Measurements from ENCODE around the gene ZC3H4. TPM values are rescaled to one million over a fixed set of nuclear protein-coding genes. Genes with fewer than 3 reads are reported as not detected.

ZC3H4 gene
- total RNA-seq, 1 donor from 2014 or later = 14.6 TPM

DNA sequence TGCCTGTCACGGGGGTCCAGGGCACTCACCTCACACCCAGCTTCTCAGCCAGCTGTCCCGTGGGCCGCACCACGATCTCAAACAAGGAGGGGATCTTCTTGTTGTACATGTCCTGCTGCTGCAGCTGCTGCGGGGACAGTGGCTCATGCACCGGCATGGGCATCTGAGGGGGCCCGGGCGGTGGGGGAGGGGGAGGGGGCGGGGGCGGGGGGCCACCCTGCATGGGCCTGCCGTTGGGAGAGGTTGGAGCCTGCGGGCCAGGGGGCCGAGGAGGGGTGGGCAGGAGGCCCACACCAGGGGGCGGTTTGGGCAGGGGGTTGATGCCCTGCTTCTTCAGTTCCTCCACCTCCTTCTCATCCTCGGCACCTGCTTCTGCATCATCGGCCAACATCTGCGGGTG is 41.3 kb downstream of the ZC3H4 start:
- H3K9ac ChIP-seq (ENCODE audit: low read depth in 1 of 3, low read length in 3 of 3) = no peak overlapping the region
- no peak overlapping the region for H3K27ac ChIP-seq (ENCODE audit: low read depth, low read length)
- no peak overlapping the region for H3K4me3 ChIP-seq (ENCODE audit: low read length in 3 of 3)
- H3K36me3 ChIP-seq (ENCODE audit: control insufficient read depth in 3 of 3, insufficient read depth in 3 of 3, low read length in 3 of 3) = peaks cover 47 to 66% (median 48%) of the 10 kb centered on the region in 3 donors
- H3K9me3 ChIP-seq (ENCODE audit: control insufficient read depth in 3 of 3, low read length in 3 of 3) = no peaks in the 10 kb centered on the region
- no peaks in the 10 kb centered on the region for H3K27me3 ChIP-seq (ENCODE audit: control insufficient read depth in 3 of 3, insufficient read depth in 3 of 3, low read length in 3 of 3)
- H3K4me1 ChIP-seq (ENCODE audit: control insufficient read depth in 3 of 3, insufficient read depth in 3 of 3, low read length in 3 of 3) = no peaks in the 10 kb centered on the region

DNA sequence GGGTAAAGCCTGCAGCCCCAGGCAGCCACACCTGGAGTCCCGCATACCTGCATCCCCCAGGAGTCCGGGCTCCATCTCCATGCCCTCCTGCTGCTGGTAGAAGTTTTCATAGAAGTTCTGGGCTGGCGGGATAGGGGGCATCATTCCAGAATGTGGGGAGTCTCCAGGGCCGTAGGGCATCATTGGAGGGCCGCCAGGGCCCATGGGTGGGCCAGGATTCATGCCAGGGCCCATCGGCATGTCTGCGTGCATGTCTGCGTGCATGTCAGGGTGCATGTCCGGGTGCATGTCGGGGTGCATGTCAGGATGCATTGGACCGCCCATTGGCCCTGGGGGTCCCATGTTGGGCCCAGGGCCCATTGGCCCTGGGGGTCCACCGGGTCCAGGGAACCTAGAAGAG is 41.8 kb downstream of the ZC3H4 start:
- H3K27me3 ChIP-seq (ENCODE audit: control insufficient read depth in 3 of 3, insufficient read depth in 3 of 3, low read length in 3 of 3) = no peaks in the 10 kb centered on the region
- peaks cover 47 to 66% (median 51%) of the 10 kb centered on the region in 3 donors for H3K36me3 ChIP-seq (ENCODE audit: control insufficient read depth in 3 of 3, insufficient read depth in 3 of 3, low read length in 3 of 3)
- H3K4me3 ChIP-seq (ENCODE audit: low read length in 3 of 3) = no peak overlapping the region
- H3K9ac ChIP-seq (ENCODE audit: low read depth in 1 of 3, low read length in 3 of 3) = no peak overlapping the region
- no peaks in the 10 kb centered on the region for H3K9me3 ChIP-seq (ENCODE audit: control insufficient read depth in 3 of 3, low read length in 3 of 3)
- no peaks in the 10 kb centered on the region for H3K4me1 ChIP-seq (ENCODE audit: control insufficient read depth in 3 of 3, insufficient read depth in 3 of 3, low read length in 3 of 3)
- H3K27ac ChIP-seq (ENCODE audit: low read depth, low read length) = no peak overlapping the region

DNA sequence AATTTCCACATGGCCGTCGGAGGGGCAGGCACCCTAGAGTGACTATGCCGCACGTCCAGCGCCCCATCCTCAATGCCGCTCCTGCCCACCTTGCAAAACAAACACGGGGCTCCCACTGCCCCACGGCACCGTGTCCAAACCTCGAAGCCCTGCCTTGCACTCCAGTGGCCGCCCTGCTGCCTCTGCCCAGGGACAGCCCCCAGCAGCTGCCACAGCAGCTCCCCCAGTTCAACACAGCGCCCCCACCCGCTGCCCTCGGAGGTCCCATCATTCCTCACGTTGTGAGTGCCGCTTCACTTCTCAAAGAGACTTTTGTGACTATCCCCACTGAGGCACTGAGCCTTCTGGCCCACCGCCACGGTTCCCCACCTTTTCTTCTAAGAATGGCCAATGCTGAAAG is 42.8 kb downstream of the ZC3H4 start:
- Histone ChIP-seq H3K27ac (ENCODE audit: low read depth, low read length) (no peak overlapping the region), H3K9me3 (ENCODE audit: control insufficient read depth in 3 of 3, low read length in 3 of 3) (no peaks in the 10 kb centered on the region), H3K4me3 (ENCODE audit: low read length in 3 of 3) (no peak overlapping the region), H3K36me3 (ENCODE audit: control insufficient read depth in 3 of 3, insufficient read depth in 3 of 3, low read length in 3 of 3) (peaks cover 50 to 67% (median 50%) of the 10 kb centered on the region in 3 donors), H3K9ac (ENCODE audit: low read depth in 1 of 3, low read length in 3 of 3) (no peak overlapping the region), H3K27me3 (ENCODE audit: control insufficient read depth in 3 of 3, insufficient read depth in 3 of 3, low read length in 3 of 3) (no peaks in the 10 kb centered on the region), H3K4me1 (ENCODE audit: control insufficient read depth in 3 of 3, insufficient read depth in 3 of 3, low read length in 3 of 3) (no peaks in the 10 kb centered on the region)

DNA sequence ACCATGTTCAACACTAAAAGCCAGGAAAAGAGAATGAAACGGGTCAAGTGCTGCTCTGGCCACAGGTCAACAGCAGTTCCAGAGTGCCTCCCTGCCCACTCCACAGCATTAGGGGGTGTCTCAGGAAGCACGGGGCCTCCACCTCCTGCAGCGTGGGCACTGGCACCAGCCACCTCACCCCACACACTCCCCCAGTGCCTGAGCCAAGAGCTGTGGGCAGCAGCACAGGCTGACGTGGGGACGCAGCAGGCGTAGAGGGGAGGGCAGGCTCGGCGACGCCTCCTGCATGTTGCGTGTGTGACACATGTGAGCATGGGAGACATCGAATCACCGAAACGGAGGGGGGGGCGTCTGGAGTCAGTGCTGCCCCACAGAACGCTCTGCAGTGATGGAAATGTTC is 43.8 kb downstream of the ZC3H4 start:
- Histone ChIP-seq H3K4me3 (ENCODE audit: low read length in 3 of 3) (no peak overlapping the region), H3K36me3 (ENCODE audit: control insufficient read depth in 3 of 3, insufficient read depth in 3 of 3, low read length in 3 of 3) (peaks cover 50 to 67% (median 53%) of the 10 kb centered on the region in 3 donors), H3K27me3 (ENCODE audit: control insufficient read depth in 3 of 3, insufficient read depth in 3 of 3, low read length in 3 of 3) (no peaks in the 10 kb centered on the region), H3K27ac (ENCODE audit: low read depth, low read length) (no peak overlapping the region), H3K4me1 (ENCODE audit: control insufficient read depth in 3 of 3, insufficient read depth in 3 of 3, low read length in 3 of 3) (no peaks in the 10 kb centered on the region), H3K9me3 (ENCODE audit: control insufficient read depth in 3 of 3, low read length in 3 of 3) (no peaks in the 10 kb centered on the region), H3K9ac (ENCODE audit: low read depth in 1 of 3, low read length in 3 of 3) (no peak overlapping the region)

DNA sequence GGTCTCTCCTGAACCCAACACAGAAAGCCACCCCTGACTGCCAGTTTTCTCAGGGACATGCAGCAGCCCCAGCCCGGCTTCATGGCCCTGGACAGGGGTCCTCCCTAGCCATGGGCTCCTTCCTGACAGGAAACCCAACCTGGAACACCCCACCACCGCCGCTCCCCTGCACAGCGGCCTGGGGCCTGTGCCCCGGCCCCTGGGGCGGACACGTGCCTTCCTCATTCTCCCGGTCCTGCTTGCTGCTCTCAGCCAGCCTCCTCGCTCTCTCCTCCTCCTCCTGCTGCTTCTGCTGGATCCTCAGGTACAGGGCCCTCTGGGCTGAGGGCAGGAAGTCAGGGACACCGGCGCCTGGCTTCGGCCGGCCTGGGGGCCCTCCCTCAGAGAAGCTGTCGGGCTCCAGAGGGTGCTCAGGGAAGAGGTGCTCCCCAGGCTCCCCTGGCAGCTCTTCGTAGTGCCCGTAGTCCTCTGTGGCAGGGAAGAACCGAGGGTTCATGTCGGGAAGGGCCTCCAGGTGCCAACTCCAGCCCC is 44.6 kb downstream of the ZC3H4 start:
- H3K27ac ChIP-seq (ENCODE audit: low read depth, low read length) = no peak overlapping the region
- no peaks in the 10 kb centered on the region for H3K27me3 ChIP-seq (ENCODE audit: control insufficient read depth in 3 of 3, insufficient read depth in 3 of 3, low read length in 3 of 3)
- no peak overlapping the region for H3K4me3 ChIP-seq (ENCODE audit: low read length in 3 of 3)
- H3K36me3 ChIP-seq (ENCODE audit: control insufficient read depth in 3 of 3, insufficient read depth in 3 of 3, low read length in 3 of 3) = peaks cover 45 to 60% (median 50%) of the 10 kb centered on the region in 3 donors
- no peaks in the 10 kb centered on the region for H3K9me3 ChIP-seq (ENCODE audit: control insufficient read depth in 3 of 3, low read length in 3 of 3)
- no peak overlapping the region for H3K9ac ChIP-seq (ENCODE audit: low read depth in 1 of 3, low read length in 3 of 3)
- peaks cover 0 to 2% (median 0%) of the 10 kb centered on the region in 3 donors for H3K4me1 ChIP-seq (ENCODE audit: control insufficient read depth in 3 of 3, insufficient read depth in 3 of 3, low read length in 3 of 3)

DNA sequence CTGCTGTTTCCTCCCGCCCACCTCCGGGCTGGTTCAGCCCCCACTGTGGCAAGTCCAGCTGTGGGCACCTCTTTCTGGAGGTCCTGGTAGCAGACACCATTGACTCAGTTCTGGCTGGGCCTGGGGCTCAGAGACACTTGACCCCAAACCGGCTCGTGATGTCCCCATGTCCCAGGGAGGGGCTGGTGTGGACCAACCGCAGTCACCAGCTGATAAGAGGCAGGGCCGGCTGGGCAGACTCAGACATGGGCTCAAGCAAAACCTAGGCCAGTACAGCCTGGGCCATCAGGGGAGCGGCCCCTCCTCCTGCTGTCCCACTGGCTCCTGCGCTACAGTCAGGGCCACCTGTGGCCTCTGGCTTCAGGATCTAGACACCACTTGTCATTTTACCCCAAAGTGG is 45.3 kb downstream of the ZC3H4 start:
- H3K27me3 ChIP-seq (ENCODE audit: control insufficient read depth in 3 of 3, insufficient read depth in 3 of 3, low read length in 3 of 3) = no peaks in the 10 kb centered on the region
- peaks cover 44 to 58% (median 52%) of the 10 kb centered on the region in 3 donors for H3K36me3 ChIP-seq (ENCODE audit: control insufficient read depth in 3 of 3, insufficient read depth in 3 of 3, low read length in 3 of 3)

DNA sequence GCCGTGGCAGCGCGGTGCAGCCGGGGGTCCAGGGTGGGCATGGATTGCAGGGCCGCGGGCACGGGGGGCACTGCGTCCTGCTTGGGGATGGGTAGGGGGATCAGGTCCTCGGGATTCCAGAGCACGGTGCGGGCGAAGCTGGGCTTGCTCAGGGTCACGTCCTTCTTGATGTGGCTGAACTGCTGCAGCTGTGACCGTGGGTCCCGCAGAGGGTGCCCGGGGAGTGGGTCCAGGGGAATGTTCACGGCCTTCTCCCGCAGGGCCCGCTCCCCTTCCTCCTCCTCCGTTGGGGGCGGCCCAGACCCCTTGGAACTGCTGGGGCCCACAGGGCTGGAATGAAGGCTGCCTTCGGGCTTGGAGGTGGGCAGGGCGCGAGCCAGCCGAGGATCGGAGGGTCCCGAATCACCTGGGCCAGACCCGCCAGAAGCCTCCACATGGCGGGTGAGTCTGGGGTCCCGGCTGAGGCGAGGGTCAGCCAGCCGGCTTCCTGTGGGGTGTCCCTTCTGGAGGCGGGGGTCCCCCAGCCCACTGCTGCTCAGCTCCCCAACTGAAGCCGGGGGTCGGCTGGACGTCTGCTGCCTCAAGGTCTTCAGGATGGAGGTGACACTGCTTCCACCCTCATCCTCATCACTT is 46.2 kb downstream of the ZC3H4 start:
- H3K9me3 ChIP-seq (ENCODE audit: control insufficient read depth in 3 of 3, low read length in 3 of 3) = no peaks in the 10 kb centered on the region
- H3K27ac ChIP-seq (ENCODE audit: low read depth, low read length) = no peak overlapping the region
- H3K36me3 ChIP-seq (ENCODE audit: control insufficient read depth in 3 of 3, insufficient read depth in 3 of 3, low read length in 3 of 3) = peaks cover 40 to 57% (median 52%) of the 10 kb centered on the region in 3 donors
- no peaks in the 10 kb centered on the region for H3K27me3 ChIP-seq (ENCODE audit: control insufficient read depth in 3 of 3, insufficient read depth in 3 of 3, low read length in 3 of 3)
- H3K9ac ChIP-seq (ENCODE audit: low read depth in 1 of 3, low read length in 3 of 3) = no peak overlapping the region
- H3K4me3 ChIP-seq (ENCODE audit: low read length in 3 of 3) = no peak overlapping the region
- peaks cover 0 to 5% (median 2%) of the 10 kb centered on the region in 3 donors for H3K4me1 ChIP-seq (ENCODE audit: control insufficient read depth in 3 of 3, insufficient read depth in 3 of 3, low read length in 3 of 3)

More for the DNA sequence above, 45.3 kb downstream of the ZC3H4 start:
- H3K4me1 ChIP-seq (ENCODE audit: control insufficient read depth in 3 of 3, insufficient read depth in 3 of 3, low read length in 3 of 3) = peaks cover 0 to 5% (median 2%) of the 10 kb centered on the region in 3 donors
- no peak overlapping the region for H3K27ac ChIP-seq (ENCODE audit: low read depth, low read length)
- H3K4me3 ChIP-seq (ENCODE audit: low read length in 3 of 3) = no peak overlapping the region
- no peaks in the 10 kb centered on the region for H3K9me3 ChIP-seq (ENCODE audit: control insufficient read depth in 3 of 3, low read length in 3 of 3)
- H3K9ac ChIP-seq (ENCODE audit: low read depth in 1 of 3, low read length in 3 of 3) = no peak overlapping the region

DNA sequence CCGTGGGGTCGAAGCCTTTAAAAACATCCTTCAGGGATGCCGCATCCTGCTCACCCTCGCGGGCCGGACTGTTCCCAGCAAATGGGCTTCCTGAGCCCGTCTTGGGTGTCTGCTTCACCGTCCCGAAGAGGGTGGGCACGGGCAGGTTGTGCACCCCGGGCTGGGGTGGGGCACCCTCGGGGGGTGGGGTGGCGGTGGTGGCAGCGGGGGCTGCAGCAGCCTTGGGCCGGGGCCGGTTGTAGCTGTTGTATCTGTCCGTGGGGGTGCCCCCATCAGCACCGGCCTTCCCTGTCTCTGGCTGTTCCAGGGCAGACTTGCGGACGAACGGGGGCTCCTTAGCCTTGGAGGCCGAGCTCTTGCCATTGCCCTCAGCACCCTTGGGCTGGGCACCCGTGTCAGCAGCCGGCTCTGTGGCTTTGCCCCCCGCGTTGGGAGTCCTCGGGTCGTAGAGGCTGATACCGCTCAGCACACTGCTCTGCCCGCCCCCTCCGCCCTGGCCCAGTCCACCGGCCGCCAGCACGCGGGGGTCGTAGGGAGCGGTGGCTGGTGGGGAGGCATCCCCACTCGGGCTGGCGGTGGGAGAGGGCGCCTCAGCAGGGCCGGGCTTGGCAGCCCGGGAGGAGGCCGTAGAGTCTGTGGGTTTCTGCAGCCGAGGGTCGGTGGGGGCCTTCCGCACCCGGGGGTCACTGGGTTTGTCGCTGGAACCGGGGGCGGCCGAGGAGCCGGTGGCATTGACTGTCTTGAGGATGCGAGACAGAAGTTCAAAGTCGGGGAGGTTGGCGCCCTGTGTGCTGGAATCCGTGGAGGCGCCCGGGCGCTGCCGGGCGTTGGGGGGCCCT is 47.0 kb downstream of the ZC3H4 start:
- H3K4me1 ChIP-seq (ENCODE audit: control insufficient read depth in 3 of 3, insufficient read depth in 3 of 3, low read length in 3 of 3) = peaks cover 0 to 5% (median 2%) of the 10 kb centered on the region in 3 donors
- no peak overlapping the region for H3K27ac ChIP-seq (ENCODE audit: low read depth, low read length)
- H3K36me3 ChIP-seq (ENCODE audit: control insufficient read depth in 3 of 3, insufficient read depth in 3 of 3, low read length in 3 of 3) = peaks cover 34 to 51% (median 45%) of the 10 kb centered on the region in 3 donors
- H3K9ac ChIP-seq (ENCODE audit: low read depth in 1 of 3, low read length in 3 of 3) = no peak overlapping the region
- no peaks in the 10 kb centered on the region for H3K9me3 ChIP-seq (ENCODE audit: control insufficient read depth in 3 of 3, low read length in 3 of 3)
- H3K4me3 ChIP-seq (ENCODE audit: low read length in 3 of 3) = no peak overlapping the region
- no peaks in the 10 kb centered on the region for H3K27me3 ChIP-seq (ENCODE audit: control insufficient read depth in 3 of 3, insufficient read depth in 3 of 3, low read length in 3 of 3)

DNA sequence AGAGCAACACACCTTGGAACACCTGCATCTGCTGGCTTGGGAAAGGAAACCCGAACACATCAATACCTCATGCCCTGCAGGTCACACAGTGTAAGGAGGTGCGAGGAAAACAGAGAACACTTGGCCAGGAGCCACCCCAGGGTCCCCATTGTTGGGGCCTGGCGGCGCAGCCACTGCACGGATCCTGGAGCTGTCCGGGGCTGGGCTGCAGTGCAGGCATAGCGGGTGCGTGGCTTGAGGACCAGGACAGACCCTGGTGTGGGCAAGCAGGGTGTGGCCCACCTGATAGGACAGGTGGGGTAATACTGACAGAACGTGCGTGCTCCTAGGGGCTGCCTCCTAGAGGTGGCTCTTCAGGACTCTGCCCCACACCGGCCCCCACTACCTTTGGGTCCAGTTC is 48.3 kb downstream of the ZC3H4 start:
- Histone ChIP-seq H3K9me3 (ENCODE audit: control insufficient read depth in 3 of 3, low read length in 3 of 3) (no peaks in the 10 kb centered on the region), H3K4me3 (ENCODE audit: low read length in 3 of 3) (no peak overlapping the region), H3K4me1 (ENCODE audit: control insufficient read depth in 3 of 3, insufficient read depth in 3 of 3, low read length in 3 of 3) (peaks cover 0 to 5% (median 2%) of the 10 kb centered on the region in 3 donors), H3K27ac (ENCODE audit: low read depth, low read length) (no peak overlapping the region), H3K27me3 (ENCODE audit: control insufficient read depth in 3 of 3, insufficient read depth in 3 of 3, low read length in 3 of 3) (no peaks in the 10 kb centered on the region), H3K36me3 (ENCODE audit: control insufficient read depth in 3 of 3, insufficient read depth in 3 of 3, low read length in 3 of 3) (peaks cover 22 to 39% (median 34%) of the 10 kb centered on the region in 3 donors), H3K9ac (ENCODE audit: low read depth in 1 of 3, low read length in 3 of 3) (no peak overlapping the region)

DNA sequence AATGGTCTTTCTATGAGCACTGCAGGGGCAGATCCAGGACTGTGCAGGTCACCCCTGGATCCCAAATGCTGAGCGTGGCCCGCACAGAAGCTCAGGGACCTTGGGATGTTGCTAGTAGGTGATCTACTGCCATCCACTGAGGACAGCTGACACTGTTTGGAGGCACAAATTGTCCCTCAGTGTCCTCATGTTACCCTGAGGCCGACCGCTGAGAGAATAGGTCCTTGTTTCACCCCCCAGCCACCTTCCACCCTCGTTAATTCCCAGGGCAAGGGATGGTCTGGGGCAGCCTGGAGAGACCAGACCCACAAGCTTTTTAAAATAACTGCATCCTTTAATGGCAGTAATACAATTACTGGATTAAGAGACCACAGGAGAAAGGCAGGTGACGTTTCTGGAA is 49.7 kb downstream of the ZC3H4 start:
- Histone ChIP-seq H3K27me3 (ENCODE audit: control insufficient read depth in 3 of 3, insufficient read depth in 3 of 3, low read length in 3 of 3) (no peaks in the 10 kb centered on the region), H3K9ac (ENCODE audit: low read depth in 1 of 3, low read length in 3 of 3) (peak overlapping the region in 1 of 3 donors; percentile 33), H3K36me3 (ENCODE audit: control insufficient read depth in 3 of 3, insufficient read depth in 3 of 3, low read length in 3 of 3) (peaks cover 12 to 27% (median 23%) of the 10 kb centered on the region in 3 donors), H3K4me1 (ENCODE audit: control insufficient read depth in 3 of 3, insufficient read depth in 3 of 3, low read length in 3 of 3) (peaks cover 0 to 5% (median 2%) of the 10 kb centered on the region in 3 donors), H3K4me3 (ENCODE audit: low read length in 3 of 3) (no peak overlapping the region), H3K27ac (ENCODE audit: low read depth, low read length) (no peak overlapping the region), H3K9me3 (ENCODE audit: control insufficient read depth in 3 of 3, low read length in 3 of 3) (no peaks in the 10 kb centered on the region)
